Globus pallidus (tissue), 1 donor: ENCODE data around the gene ZNF628.
"Not testable (repeated sequence)": the region's sequence is repeated elsewhere in the genome, so short reads cannot be mapped to it uniquely, and the experiment has no call there.

Source experiments
- DNase-seq: peaks from one replicate; pipeline ENCODE4 v3.0.0-alpha.2; 2015; ENCODE audit warnings: low spot score

ZNF628 gene

GRCh38 chr19:55476100-55476775 is at the start of gene ZNF628:
Gene ZNF628, plus strand, starts transcription at chr19:55476617. Its CDS starts 3,294 bp downstream, at chr19:55479911.
- DNase-seq = peak; percentile 99

GRCh38 chr19:55431183-55431582 is 45.2 kb upstream of the ZNF628 start:
- no peak for DNase-seq

- DNase-seq = no peak
These were observed 44.0 kb upstream of the ZNF628 start for GRCh38 chr19:55432241-55432959.

- no peak for DNase-seq
These were observed 43.1 kb upstream of the ZNF628 start for GRCh38 chr19:55433292-55433691.

- no peak for DNase-seq
These were observed 42.0 kb upstream of the ZNF628 start for GRCh38 chr19:55434356-55434919.

- DNase-seq = no peak
These were observed 41.4 kb upstream of the ZNF628 start for GRCh38 chr19:55435020-55435419.

- DNase-seq = no peak
These were observed 39.6 kb upstream of the ZNF628 start for GRCh38 chr19:55436847-55437246.

GRCh38 chr19:55437410-55437809 is 39.0 kb upstream of the ZNF628 start:
- DNase-seq = no peak

GRCh38 chr19:55439052-55439451 is 37.4 kb upstream of the ZNF628 start:
- no peak for DNase-seq

- no peak for DNase-seq
These were observed 35.9 kb upstream of the ZNF628 start for GRCh38 chr19:55440411-55441105.

- DNase-seq = no peak
These were observed 35.1 kb upstream of the ZNF628 start for GRCh38 chr19:55441319-55441691.

- no peak for DNase-seq
These were observed 34.6 kb upstream of the ZNF628 start for GRCh38 chr19:55441692-55442321.

GRCh38 chr19:55442372-55442961 is 34.0 kb upstream of the ZNF628 start:
- no peak for DNase-seq

GRCh38 chr19:55443045-55443823 is 33.2 kb upstream of the ZNF628 start, which contains the start of gene SHISA7:
Gene SHISA7, minus strand, starts transcription at chr19:55443300. Its CDS starts 437 bp downstream, at chr19:55442863.
- peak; percentile 74 for DNase-seq

- DNase-seq = no peak
These were observed 32.5 kb upstream of the ZNF628 start for GRCh38 chr19:55443824-55444480.

- no peak for DNase-seq
These were observed 31.8 kb upstream of the ZNF628 start for GRCh38 chr19:55444646-55445045.

- no peak for DNase-seq
These were observed 30.4 kb upstream of the ZNF628 start for GRCh38 chr19:55446060-55446459.

- peak; percentile 84 for DNase-seq
These were observed 28.8 kb upstream of the ZNF628 start for GRCh38 chr19:55447421-55448174.

GRCh38 chr19:55448175-55448490 is 28.3 kb upstream of the ZNF628 start:
- DNase-seq = not testable (repeated sequence)

GRCh38 chr19:55449469-55449868 is 26.9 kb upstream of the ZNF628 start:
- DNase-seq = no peak
